ENCODE results near the gene C20orf144.

- no peak for TF ChIP-seq POLR2A (IDR thresholded peaks at IDR 0.05)
- no peak for TF ChIP-seq CTCF (IDR thresholded peaks at IDR 0.05)
These were observed 31.9 kb downstream of the C20orf144 start for GRCh38 chr20:33693741-33694638.
